ENCODE measurements around the gene MAD1L1.

Gene MAD1L1

DNA sequence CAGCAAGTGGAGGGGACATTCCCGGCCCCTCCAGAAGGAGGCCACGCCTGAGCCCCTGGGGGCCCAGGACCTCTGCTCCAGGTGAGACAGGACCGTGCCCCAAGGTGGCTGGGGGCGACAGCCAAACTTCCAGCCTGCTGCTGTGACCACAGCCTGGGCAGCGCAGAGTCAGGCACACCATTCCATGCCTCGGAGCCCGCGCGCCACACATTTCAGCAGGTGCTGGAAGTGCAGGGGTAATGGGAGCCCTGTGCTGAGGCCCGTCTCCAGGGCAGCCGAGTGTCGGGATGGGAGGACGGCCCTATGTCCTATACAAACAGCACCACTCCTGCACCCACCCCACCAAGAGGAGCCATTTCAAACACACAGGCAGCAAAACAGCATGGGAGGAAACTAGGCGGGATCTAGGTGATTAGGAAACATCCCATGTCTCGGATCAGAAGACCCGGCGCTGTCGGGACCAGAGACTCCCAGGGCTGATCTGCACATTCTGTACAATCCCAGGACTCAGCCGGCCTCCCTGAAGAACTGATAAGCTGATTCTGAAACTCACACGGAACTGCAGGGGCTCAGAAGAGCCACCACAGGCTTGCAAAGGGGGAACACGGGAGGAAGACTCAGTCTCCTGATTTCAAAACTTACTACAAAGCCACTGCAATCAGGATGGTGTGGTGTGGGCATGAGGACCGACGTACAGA, 290.4 kb downstream of the MAD1L1 start:
- no peak for TF ChIP-seq CTCF (IDR thresholded peaks at IDR 0.05)

- TF ChIP-seq CTCF (IDR thresholded peaks at IDR 0.05): no peak
These were observed 291.1 kb downstream of the MAD1L1 start for GRCh38 chr7:1941464-1942242.

DNA sequence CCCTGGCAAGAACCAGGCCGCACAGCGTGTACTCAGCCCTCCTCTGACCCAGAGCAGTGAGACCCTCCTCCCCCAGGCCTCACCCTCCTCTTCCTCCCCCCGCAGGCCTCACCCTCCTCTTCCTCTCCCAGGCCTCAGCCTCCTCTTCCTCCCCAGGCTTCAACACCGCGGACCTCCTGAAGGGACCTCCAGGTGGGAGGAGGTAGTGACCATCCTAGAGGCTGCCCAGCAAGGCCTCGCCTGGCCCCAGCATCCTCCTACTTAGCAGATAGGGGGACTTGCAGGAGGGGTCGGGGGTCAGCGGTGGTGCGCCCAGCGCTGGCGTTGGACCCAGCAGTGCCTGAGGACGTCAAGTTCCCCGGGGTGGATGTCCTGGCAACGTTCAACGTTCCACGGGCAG, 291.9 kb downstream of the MAD1L1 start:
- no peak for TF ChIP-seq CTCF (IDR thresholded peaks at IDR 0.05)

DNA sequence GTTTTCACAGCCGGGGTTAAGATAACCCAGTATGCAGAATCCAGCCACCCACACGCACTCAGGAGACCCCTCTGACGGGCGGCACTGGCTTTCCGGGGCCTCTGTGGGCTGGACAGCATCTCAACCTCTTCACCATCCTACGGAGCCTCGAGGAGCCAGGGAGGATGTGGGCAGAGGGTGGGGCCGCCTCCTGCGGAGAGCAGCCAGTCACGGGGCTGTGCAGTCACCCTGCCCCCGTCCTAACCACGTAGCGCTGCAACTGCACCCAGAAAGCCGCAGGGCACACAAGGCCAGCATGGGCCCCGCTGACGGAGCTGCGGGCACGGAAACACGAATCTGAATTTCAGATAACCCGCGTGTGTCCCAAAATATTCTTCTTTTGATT, 292.4 kb downstream of the MAD1L1 start:
- TF ChIP-seq CTCF (IDR thresholded peaks at IDR 0.05): no peak

DNA sequence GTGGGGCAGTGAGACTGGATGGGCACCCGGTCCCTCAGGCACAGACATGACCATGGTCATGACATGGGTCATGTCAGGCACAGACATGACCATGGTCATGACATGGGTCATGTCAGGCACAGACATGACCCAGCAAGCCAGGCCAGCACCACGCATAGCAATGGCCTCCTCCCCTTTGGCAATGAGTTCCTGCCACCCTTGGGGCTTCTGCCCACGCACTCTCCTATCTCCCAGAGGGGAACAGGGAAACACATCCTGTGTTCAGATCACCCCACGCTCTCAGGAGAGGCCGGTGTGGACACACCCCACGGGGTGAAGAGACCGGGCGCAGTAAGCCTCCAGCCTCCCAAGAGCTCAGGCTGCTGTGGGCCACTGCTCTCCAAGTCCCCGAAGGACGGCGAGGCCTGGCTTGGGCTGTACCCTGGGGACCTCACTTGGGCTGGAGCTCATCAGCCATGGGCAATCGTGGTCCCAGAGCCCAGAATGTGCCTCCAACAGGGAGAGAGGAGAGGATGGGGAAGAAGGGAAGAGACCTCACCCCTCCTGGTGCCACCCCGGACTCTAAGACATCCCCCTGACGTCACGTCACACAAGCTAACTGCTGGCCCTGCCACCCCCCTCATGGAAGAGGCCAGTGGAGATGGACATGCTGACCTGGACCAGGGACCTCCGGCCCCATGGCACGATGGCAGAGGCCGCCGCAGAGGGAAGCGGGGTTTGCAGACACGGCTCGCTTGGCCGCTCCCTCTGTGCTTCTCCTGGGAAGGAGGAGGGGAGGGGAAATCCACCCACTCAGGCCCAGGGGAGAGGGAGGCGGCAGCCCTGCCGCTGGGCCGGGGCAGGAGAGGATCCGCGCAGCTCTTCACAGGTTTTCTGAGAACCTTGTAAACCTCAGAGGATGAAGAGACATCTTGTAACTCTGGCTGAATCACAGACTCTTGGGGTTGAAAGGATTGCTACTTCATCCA, 293.0 kb downstream of the MAD1L1 start:
- no peak for TF ChIP-seq CTCF (IDR thresholded peaks at IDR 0.05)

DNA sequence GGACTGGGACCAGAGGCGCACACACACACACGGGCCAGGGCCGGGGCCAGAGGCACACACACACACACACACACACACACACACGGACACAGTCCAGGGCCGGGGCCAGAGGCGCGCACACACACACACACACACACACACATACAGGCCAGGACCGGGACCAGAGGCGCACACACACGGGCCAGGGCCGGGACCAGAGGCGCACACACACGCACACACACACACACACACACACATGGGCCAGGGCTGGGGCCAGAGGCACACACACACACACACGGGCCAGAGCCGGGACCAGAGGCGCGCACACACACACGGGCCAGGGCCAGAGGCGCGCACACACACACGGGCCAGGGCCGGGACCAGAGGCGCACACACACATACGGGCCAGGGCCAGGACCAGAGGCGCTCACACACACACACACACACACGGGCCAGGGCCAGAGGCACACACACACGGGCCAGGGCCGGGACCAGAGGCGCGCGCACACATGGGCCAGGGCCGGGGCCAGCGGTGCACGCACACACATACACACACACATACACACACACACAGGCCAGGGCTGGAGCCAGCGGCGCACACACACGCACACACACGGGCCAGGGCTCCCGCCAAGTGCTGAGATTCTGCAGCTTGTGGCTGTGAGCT, 293.8 kb downstream of the MAD1L1 start:
- no peak for TF ChIP-seq CTCF (IDR thresholded peaks at IDR 0.05)

DNA sequence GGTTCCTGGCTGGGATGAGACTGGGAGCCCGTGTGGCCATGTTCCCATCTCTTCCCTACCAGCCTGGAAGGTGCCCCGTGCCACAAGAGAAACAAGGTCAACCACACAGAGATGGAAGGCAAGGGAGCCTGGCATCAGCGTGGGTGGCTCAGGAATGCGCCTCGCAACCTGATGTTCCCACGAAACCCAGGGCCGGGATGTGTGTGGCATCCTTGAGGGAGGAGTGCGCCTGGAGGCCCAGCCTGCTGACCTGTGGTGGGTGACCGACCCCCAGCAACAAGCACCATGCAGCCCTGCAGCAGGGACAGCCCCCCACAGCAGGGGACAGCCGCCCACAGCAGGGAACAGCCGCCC, 295.5 kb downstream of the MAD1L1 start:
- TF ChIP-seq CTCF (IDR thresholded peaks at IDR 0.05): no peak

All from LNCAP (cell line).